SU-DHL-6 (cell line): ENCODE results near the gene ZNF516.

Experiments used
- H2AFZ ChIP-seq: fragments of 200-600 bp; sonication (generic); 2 replicates; pipeline ENCODE4 v1.6.1; 2014; ENCODE audit warnings: low read depth, mild to moderate bottlenecking, moderate library complexity, mixed read lengths, antibody characterized with exemption, low read length; ENCODE audit not compliant: severe bottlenecking
- H3F3A ChIP-seq: fragments of 200-600 bp; shearing (Covaris generic); 2 replicates; pipeline ENCODE4 v1.6.0; 2016; ENCODE audit warnings: antibody characterized with exemption, mild to moderate bottlenecking; ENCODE audit not compliant: insufficient read depth
- H3K27ac ChIP-seq: fragments of 200-600 bp; sonication (generic); 2 replicates; pipeline ENCODE4 v1.5.1; 2016; ENCODE audit warnings: low read depth, mild to moderate bottlenecking, low read length, moderate library complexity, mixed read lengths
- H3K27me3 ChIP-seq: fragments of 200-600 bp; sonication (generic), shearing (Covaris generic); 2 replicates; pipeline ENCODE4 v1.6.0; 2014; ENCODE audit warnings: mild to moderate bottlenecking, low read length
- H3K36me3 ChIP-seq: fragments of 200-600 bp; sonication (generic); 2 replicates; pipeline ENCODE4 v1.6.1; 2014; ENCODE audit warnings: mild to moderate bottlenecking, low read length, mixed read lengths
- H3K4me2 ChIP-seq: fragments of 300-600, 200-600 bp; shearing (Covaris generic), sonication (generic); 2 replicates; pipeline ENCODE4 v1.6.0; 2014; ENCODE audit warnings: low read length, low read depth, mild to moderate bottlenecking; ENCODE audit not compliant: poor library complexity, severe bottlenecking
- H3K4me3 ChIP-seq: fragments of 200-600 bp; sonication (generic); 2 replicates; pipeline ENCODE4 v1.5.1; 2014; ENCODE audit warnings: antibody characterized with exemption, low read length, mild to moderate bottlenecking, mixed read lengths; ENCODE audit not compliant: insufficient read depth, poor library complexity, severe bottlenecking
- H3K79me2 ChIP-seq: fragments of 200-600 bp; sonication (generic); 2 replicates; pipeline ENCODE4 v1.6.1; 2014; ENCODE audit warnings: mild to moderate bottlenecking, low read length, moderate library complexity; ENCODE audit not compliant: insufficient read depth
- H3K9ac ChIP-seq: fragments of 200-600 bp; sonication (generic); 2 replicates; pipeline ENCODE4 v1.7.0; 2014; ENCODE audit warnings: mild to moderate bottlenecking, low read length
- H3K9me2 ChIP-seq: fragments of 200-600 bp; sonication (generic); replicated peaks from 2 replicates; pipeline ENCODE4 v1.6.1; 2014; ENCODE audit warnings: low read length; ENCODE audit not compliant: insufficient read depth
- H3K9me3 ChIP-seq: fragments of 200-600 bp; sonication (generic); 2 replicates; pipeline ENCODE4 v1.6.1; 2014; ENCODE audit warnings: low read length, mixed read lengths; ENCODE audit not compliant: insufficient read depth
- H4K20me1 ChIP-seq: fragments of 200-600 bp; sonication (generic); 2 replicates; pipeline ENCODE4 v1.6.1; 2014; ENCODE audit warnings: low read depth, mild to moderate bottlenecking, antibody characterized with exemption, low read length, moderate library complexity, mixed read lengths
- EZH2phosphoT487 ChIP-seq: fragments of 200-600 bp; sonication (generic), shearing (Covaris generic); conservative IDR thresholded peaks from 2 replicates; pipeline ENCODE4 v1.6.1; 2018; ENCODE audit warnings: mild to moderate bottlenecking, antibody characterized with exemption, low read length, moderate library complexity, mixed read lengths
- TF ChIP-seq, protein P1 (sequence below): fragments of 200-600 bp; sonication (generic); IDR thresholded peaks from one replicate; pipeline ENCODE4 v1.5.1; 2017; ENCODE audit warnings: antibody characterized with exemption, mild to moderate bottlenecking, low read length, moderate library complexity; ENCODE audit not compliant: insufficient read depth, poor library complexity, severe bottlenecking

ZNF516 gene

DNA sequence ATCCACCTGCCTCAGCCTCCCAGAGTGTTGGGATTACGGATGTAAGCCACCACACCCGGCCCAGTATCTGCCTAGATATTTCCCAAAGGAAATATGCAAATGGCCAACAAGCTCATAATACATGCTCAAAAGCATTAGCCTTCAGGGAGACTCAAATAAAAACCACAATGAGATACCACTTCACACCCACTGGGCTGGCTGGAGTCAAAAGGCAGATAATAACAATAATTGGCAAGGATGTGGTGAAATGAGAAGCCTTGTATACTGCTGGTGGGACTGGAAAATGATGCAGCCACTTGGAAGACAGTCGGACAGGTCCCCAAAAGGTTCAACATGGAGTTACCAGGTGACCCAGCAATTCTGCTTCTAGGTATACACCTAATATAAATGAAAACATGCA is 20.5 kb upstream of the ZNF516 start:
- Histone ChIP-seq H3K9me3 (no peaks in the 10 kb centered on the region), H3K4me3 (no peak overlapping the region), H2AFZ (no peak overlapping the region), H3K27ac (no peak overlapping the region), H3K4me2 (no peak overlapping the region), H3K9me2 (no peaks in the 10 kb centered on the region), H4K20me1 (no peaks in the 10 kb centered on the region), H3K36me3 (no peaks in the 10 kb centered on the region), H3K79me2 (no peaks in the 10 kb centered on the region), H3K27me3 (no peaks in the 10 kb centered on the region), H3K9ac (no peak overlapping the region), H3F3A (no peaks in the 10 kb centered on the region)
- TF ChIP-seq, protein P1, sequence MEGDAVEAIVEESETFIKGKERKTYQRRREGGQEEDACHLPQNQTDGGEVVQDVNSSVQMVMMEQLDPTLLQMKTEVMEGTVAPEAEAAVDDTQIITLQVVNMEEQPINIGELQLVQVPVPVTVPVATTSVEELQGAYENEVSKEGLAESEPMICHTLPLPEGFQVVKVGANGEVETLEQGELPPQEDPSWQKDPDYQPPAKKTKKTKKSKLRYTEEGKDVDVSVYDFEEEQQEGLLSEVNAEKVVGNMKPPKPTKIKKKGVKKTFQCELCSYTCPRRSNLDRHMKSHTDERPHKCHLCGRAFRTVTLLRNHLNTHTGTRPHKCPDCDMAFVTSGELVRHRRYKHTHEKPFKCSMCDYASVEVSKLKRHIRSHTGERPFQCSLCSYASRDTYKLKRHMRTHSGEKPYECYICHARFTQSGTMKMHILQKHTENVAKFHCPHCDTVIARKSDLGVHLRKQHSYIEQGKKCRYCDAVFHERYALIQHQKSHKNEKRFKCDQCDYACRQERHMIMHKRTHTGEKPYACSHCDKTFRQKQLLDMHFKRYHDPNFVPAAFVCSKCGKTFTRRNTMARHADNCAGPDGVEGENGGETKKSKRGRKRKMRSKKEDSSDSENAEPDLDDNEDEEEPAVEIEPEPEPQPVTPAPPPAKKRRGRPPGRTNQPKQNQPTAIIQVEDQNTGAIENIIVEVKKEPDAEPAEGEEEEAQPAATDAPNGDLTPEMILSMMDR, result no peak
- no peak for TF ChIP-seq EZH2phosphoT487

DNA sequence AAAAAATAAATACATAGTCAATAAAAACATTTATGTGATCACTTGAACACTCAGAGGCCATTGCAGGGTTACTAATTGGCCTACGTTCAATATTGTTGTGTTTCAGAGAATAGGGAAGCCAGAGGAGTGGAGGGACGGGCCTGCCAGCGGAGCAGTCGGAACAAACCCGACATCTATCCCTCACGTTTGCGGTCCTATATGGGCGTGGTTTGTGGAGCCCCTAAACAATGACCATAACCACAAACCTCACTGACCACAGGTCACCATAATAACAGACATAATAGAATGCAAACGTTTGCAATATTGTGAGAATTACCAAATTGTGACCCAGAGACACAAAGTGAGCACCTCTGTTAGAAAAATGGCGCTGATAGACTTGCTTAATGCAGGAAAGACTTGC is 19.5 kb upstream of the ZNF516 start:
- Histone ChIP-seq H3F3A (no peaks in the 10 kb centered on the region), H3K36me3 (no peaks in the 10 kb centered on the region), H3K4me3 (no peak overlapping the region), H4K20me1 (no peaks in the 10 kb centered on the region), H3K27me3 (no peaks in the 10 kb centered on the region), H3K27ac (no peak overlapping the region), H3K9me3 (no peaks in the 10 kb centered on the region), H3K9ac (no peak overlapping the region), H2AFZ (no peak overlapping the region), H3K79me2 (no peaks in the 10 kb centered on the region), H3K9me2 (no peaks in the 10 kb centered on the region), H3K4me2 (no peak overlapping the region)
- no peak for TF ChIP-seq EZH2phosphoT487
- TF ChIP-seq, protein P1, result no peak

DNA sequence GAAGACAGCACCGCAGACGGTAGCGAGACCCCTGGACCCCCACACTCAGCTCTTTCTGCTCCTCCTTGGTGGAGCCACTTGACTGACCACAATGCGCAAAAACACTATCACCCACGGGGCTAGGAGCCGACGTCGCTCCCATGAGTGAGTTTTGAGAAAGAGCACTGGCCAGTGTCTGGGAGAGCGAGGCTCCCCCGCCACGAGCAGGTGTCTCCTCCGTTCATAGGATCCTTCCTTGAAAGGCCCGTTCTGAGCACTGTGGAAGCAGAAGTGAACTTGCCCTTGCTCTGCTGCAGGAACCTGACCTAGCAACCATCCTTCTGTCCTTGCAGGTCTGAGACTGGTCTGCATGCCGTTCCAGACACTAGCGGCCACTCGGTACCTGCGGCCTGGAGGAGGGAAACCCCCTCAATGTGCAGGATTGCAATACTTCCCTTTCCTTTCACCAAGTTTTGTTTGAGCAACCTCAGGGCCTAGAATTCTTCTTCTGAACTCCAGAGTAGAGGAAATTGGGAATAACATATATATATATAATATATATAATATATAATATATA is 12.9 kb upstream of the ZNF516 start:
- TF ChIP-seq, protein P1, result no peak
- TF ChIP-seq EZH2phosphoT487, result no peak
- no peak overlapping the region for H3K27ac ChIP-seq

More for the DNA sequence above, 12.9 kb upstream of the ZNF516 start:
- Histone ChIP-seq H2AFZ (no peak overlapping the region), H3K4me2 (no peak overlapping the region), H4K20me1 (no peaks in the 10 kb centered on the region), H3F3A (no peaks in the 10 kb centered on the region), H3K9me3 (no peaks in the 10 kb centered on the region), H3K36me3 (no peaks in the 10 kb centered on the region), H3K27me3 (no peaks in the 10 kb centered on the region), H3K4me3 (no peak overlapping the region), H3K79me2 (no peaks in the 10 kb centered on the region), H3K9me2 (no peaks in the 10 kb centered on the region), H3K9ac (no peak overlapping the region)
